ENCODE data around the gene KCNMA1.

- no peak for TF ChIP-seq CTCF (IDR thresholded peaks at IDR 0.05)
- no peak for TF ChIP-seq EP300 (IDR thresholded peaks at IDR 0.05; ENCODE audit: low read depth)
These were observed 61.1 kb downstream of the KCNMA1 start for GRCh38 chr10:77576444-77577032.
